Astrocyte (in vitro differentiated cells and primary cell): ENCODE data around the gene TGM1. TPM values are rescaled to one million over a fixed set of nuclear protein-coding genes. Genes with fewer than 3 reads are reported as not detected.

Experiments
- DNase-seq: peaks from one replicate; pipeline ENCODE4 v3.0.0-alpha.2; 2010; ENCODE audit warnings: low read depth
- FAIRE-seq: peaks from 2 replicates; lab custom pipeline; 2011; peaks lifted over from hg19 to GRCh38; lab: Jason Lieb, UNC
- H2AFZ ChIP-seq: 2 replicates; pipeline ENCODE4 v1.6.0; 2012; ENCODE audit warnings: low read depth, low read length, inconsistent platforms
- H3K27ac ChIP-seq: 2 replicates; pipeline ENCODE4 v1.5.1; 2011; ENCODE audit warnings: low read depth, low read length, inconsistent platforms
- H3K27me3 ChIP-seq: 2 replicates; pipeline ENCODE4 v1.6.0; 2011; ENCODE audit warnings: low read length, inconsistent platforms; ENCODE audit not compliant: insufficient read depth
- H3K36me3 ChIP-seq: 2 replicates; pipeline ENCODE4 v1.5.1; 2011; ENCODE audit warnings: low read length, inconsistent platforms; ENCODE audit not compliant: insufficient read depth
- H3K4me1 ChIP-seq: 2 replicates; pipeline ENCODE4 v1.5.1; 2011; ENCODE audit warnings: low read length, inconsistent platforms; ENCODE audit not compliant: insufficient read depth
- H3K4me2 ChIP-seq: 2 replicates; pipeline ENCODE4 v1.6.0; 2012; ENCODE audit warnings: low read length, inconsistent platforms
- H3K4me3 ChIP-seq: 2 replicates; pipeline ENCODE4 v1.5.1; 2011; ENCODE audit warnings: low read depth, mild to moderate bottlenecking, low read length, inconsistent platforms; ENCODE audit not compliant: insufficient read depth
- H3K79me2 ChIP-seq: 2 replicates; pipeline ENCODE4 v1.6.0; 2012; ENCODE audit warnings: mild to moderate bottlenecking, low read length, inconsistent platforms; ENCODE audit not compliant: insufficient read depth
- H3K9ac ChIP-seq: 2 replicates; pipeline ENCODE4 v1.6.0; 2012; ENCODE audit warnings: mild to moderate bottlenecking, low read length, inconsistent platforms
- H3K9me3 ChIP-seq: 2 replicates; pipeline ENCODE4 v1.5.1; 2012; ENCODE audit warnings: low read depth, mild to moderate bottlenecking, low read length, inconsistent platforms; ENCODE audit not compliant: insufficient read depth
- H4K20me1 ChIP-seq: 2 replicates; pipeline ENCODE4 v1.6.0; 2012; ENCODE audit warnings: low read length, inconsistent platforms; ENCODE audit not compliant: insufficient read depth
- H3K27ac Mint-ChIP-seq: one replicate; pipeline ENCODE4 v1.8.0; 2021; ENCODE audit warnings: mild to moderate bottlenecking, mixed read lengths; ENCODE audit not compliant: unreplicated experiment
- H3K27me3 Mint-ChIP-seq: one replicate; pipeline ENCODE4 v1.8.0; 2021; ENCODE audit warnings: low read depth, mixed read lengths; ENCODE audit not compliant: unreplicated experiment
- H3K36me3 Mint-ChIP-seq: one replicate; pipeline ENCODE4 v1.8.0; 2021; ENCODE audit warnings: low read depth, mixed read lengths; ENCODE audit not compliant: unreplicated experiment
- H3K4me1 Mint-ChIP-seq: one replicate; pipeline ENCODE4 v1.8.0; 2021; ENCODE audit warnings: low read depth, mixed read lengths; ENCODE audit not compliant: unreplicated experiment
- H3K4me3 Mint-ChIP-seq: one replicate; pipeline ENCODE4 v1.8.0; 2021; ENCODE audit warnings: mild to moderate bottlenecking, moderate library complexity, mixed read lengths; ENCODE audit not compliant: unreplicated experiment
- H3K9me3 Mint-ChIP-seq: one replicate; pipeline ENCODE4 v1.8.0; 2021; ENCODE audit warnings: mild to moderate bottlenecking, mixed read lengths; ENCODE audit not compliant: unreplicated experiment
- EZH2 ChIP-seq: IDR thresholded peaks from 2 replicates; pipeline ENCODE4 v1.6.1; 2012; ENCODE audit warnings: mild to moderate bottlenecking, low read length, inconsistent platforms; ENCODE audit not compliant: insufficient read depth
- total RNA-seq: library from RNA; stranded (reverse); gene quantifications from 2 replicates; pipeline ENCODE4 v1.2.1, GENCODE V29; 2021
- TF ChIP-seq, protein P1 (sequence below): IDR thresholded peaks from 2 replicates; pipeline ENCODE4 v1.5.1; 2011; ENCODE audit warnings: low read depth, mild to moderate bottlenecking, inconsistent platforms, low read length, moderate library complexity; ENCODE audit not compliant: insufficient read depth

Gene TGM1
- total RNA-seq, 1 donor from 2014 or later, result 3.8 TPM

DNA sequence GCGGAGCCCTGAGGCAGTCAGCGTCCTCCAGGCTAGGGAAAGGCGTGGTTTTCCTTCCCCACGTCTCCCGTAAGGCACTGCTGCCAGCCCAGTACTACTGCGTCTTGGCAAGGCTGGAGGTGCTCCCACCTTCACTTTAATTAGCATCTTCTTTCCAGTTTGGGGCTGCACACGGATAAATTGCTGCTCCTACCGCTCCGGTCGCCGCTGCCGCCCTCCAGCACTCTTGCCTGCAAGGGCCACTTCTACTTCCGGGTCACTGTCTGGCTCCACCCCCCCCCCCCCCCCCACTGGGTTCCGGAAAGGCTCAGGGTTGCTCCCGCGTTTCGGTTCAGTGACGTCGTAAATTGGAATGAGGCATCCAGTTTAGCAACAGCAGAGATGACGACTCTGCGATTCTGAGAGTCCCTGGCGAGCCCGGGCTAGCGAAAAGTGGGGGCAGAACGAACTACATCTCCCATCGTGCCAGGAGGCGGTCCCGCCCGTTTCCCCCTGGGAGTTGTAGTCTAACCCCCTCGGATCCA is 30.8 kb downstream of the TGM1 start, which contains the start of gene NEDD8:
TSS of gene NEDD8 (minus strand) at position 247 of the 524 bp plus-strand sequence. CDS start at position 147, 100 bp downstream.
- Histone ChIP-seq H3K36me3 (peaks cover 18% of the 10 kb centered on the region), H3K9ac (peak within 1 kb of the TSS; percentile 90), H4K20me1 (peaks cover 3% of the 10 kb centered on the region), H3K27ac (peak within 1 kb of the TSS; percentile 94), H3K79me2 (peaks cover 84% of the 10 kb centered on the region), H3K4me1 (peaks cover 13% of the 10 kb centered on the region), H3K27me3 (no peaks in the 10 kb centered on the region), H3K4me2 (peak within 1 kb of the TSS; percentile 96), H3K9me3 (no peaks in the 10 kb centered on the region), H3K4me3 (peak within 1 kb of the TSS; percentile 93), H2AFZ (peak within 1 kb of the TSS; percentile 98)
- FAIRE-seq (no peak), DNase-seq (peak; percentile 90)
- TF ChIP-seq EZH2, result no peak
- TF ChIP-seq, protein P1, sequence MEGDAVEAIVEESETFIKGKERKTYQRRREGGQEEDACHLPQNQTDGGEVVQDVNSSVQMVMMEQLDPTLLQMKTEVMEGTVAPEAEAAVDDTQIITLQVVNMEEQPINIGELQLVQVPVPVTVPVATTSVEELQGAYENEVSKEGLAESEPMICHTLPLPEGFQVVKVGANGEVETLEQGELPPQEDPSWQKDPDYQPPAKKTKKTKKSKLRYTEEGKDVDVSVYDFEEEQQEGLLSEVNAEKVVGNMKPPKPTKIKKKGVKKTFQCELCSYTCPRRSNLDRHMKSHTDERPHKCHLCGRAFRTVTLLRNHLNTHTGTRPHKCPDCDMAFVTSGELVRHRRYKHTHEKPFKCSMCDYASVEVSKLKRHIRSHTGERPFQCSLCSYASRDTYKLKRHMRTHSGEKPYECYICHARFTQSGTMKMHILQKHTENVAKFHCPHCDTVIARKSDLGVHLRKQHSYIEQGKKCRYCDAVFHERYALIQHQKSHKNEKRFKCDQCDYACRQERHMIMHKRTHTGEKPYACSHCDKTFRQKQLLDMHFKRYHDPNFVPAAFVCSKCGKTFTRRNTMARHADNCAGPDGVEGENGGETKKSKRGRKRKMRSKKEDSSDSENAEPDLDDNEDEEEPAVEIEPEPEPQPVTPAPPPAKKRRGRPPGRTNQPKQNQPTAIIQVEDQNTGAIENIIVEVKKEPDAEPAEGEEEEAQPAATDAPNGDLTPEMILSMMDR, result no peak
- H3K9me3 Mint-ChIP-seq, result no peaks in the 10 kb centered on the region
- H3K36me3 Mint-ChIP-seq, result peaks cover 13% of the 10 kb centered on the region
- peaks cover 16% of the 10 kb centered on the region for H3K4me1 Mint-ChIP-seq
- peak within 1 kb of the TSS; percentile 94 for H3K4me3 Mint-ChIP-seq
- H3K27ac Mint-ChIP-seq, result peak within 1 kb of the TSS; percentile 92
- H3K27me3 Mint-ChIP-seq, result no peaks in the 10 kb centered on the region

DNA sequence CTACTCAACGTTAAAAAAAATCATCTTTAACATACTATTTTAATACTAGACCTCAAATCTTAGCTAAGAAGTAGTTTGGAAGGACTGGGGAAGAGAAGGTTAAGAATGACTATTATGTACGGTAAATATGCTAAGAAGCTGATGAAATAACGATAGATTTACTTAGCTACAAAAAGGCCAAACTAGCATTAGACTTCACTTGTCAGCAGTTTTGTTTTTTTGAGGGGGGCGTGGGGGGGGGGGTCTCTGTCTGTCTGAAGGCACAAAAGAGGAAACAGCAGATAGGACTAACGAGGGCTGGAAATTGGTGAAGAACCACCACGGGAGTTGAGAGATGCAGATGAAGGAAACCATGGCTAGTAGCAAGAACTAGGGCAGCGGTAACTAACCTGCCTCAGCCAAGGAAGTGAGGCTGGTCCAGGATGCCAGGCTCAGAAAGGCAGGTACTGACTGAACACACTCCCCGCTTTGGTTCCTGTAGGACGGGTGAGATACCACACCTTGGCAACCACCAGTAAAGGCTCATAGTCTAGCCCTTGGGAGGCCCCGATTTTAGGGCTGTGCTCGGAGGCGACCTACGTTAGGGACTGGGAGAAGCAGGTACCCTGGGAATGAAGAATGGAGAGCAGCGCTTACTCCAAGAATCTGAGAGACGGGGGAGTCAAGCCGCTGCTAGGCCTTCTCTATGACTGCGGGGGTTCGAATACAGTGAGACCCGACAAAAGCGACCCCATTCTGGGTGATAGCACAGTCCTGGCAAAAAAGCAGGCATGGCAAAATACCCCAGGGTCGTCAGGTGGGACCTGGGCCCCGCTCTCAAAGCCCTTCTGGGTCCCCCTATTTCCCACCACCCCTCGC is 31.5 kb downstream of the TGM1 start:
- peak overlapping the region; percentile 93 for H3K4me3 ChIP-seq
- H3K4me3 Mint-ChIP-seq, result peak overlapping the region; percentile 94
- H3K36me3 ChIP-seq, result peaks cover 14% of the 10 kb centered on the region
- DNase-seq, result no peak
- H2AFZ ChIP-seq, result peak overlapping the region; percentile 98
- H3K9me3 Mint-ChIP-seq, result no peaks in the 10 kb centered on the region
- H3K4me1 Mint-ChIP-seq, result peaks cover 13% of the 10 kb centered on the region
- no peaks in the 10 kb centered on the region for H3K27me3 Mint-ChIP-seq
- peak overlapping the region; percentile 92 for H3K27ac Mint-ChIP-seq
- H3K9ac ChIP-seq, result peak overlapping the region; percentile 90
- H3K27ac ChIP-seq, result peak overlapping the region; percentile 94
- H3K79me2 ChIP-seq, result peaks cover 88% of the 10 kb centered on the region
- no peaks in the 10 kb centered on the region for H3K27me3 ChIP-seq
- H3K36me3 Mint-ChIP-seq, result peaks cover 10% of the 10 kb centered on the region
- TF ChIP-seq EZH2, result no peak
- TF ChIP-seq, protein P1, result no peak
- H3K4me1 ChIP-seq, result peaks cover 13% of the 10 kb centered on the region
- H3K9me3 ChIP-seq, result no peaks in the 10 kb centered on the region
- H4K20me1 ChIP-seq, result peaks cover 3% of the 10 kb centered on the region
- FAIRE-seq, result no peak
- H3K4me2 ChIP-seq, result peak overlapping the region; percentile 96
